SK-N-SH treated with all-trans-retinoic acid at 6 μM for 48 hours (cell line): ENCODE data around the gene MFSD8.

Experiments
- ATAC-seq: fragments of 200-7000 bp; cut with Tn5 transposase; 3 replicates; pipeline ENCODE4 v1.9.1; 2020; ENCODE audit warnings: mild to moderate bottlenecking, moderate library complexity
- BACH2 ChIP-seq: fragments of 250-450 bp; sonication (Bioruptor Pico); IDR thresholded peaks from 2 replicates; pipeline ENCODE4 v1.9.0; 2021; ENCODE audit warnings: mild to moderate bottlenecking, borderline replicate concordance
- GLIS3 ChIP-seq: fragments of 250-450 bp; sonication (Bioruptor Pico); IDR thresholded peaks from 2 replicates; pipeline ENCODE4 v1.5.0; 2020; ENCODE audit warnings: mild to moderate bottlenecking, moderate library complexity
- SNAI2 ChIP-seq: fragments of 250-450 bp; sonication (Bioruptor Pico); IDR thresholded peaks from 2 replicates; pipeline ENCODE4 v1.5.0; 2020; ENCODE audit warnings: mild to moderate bottlenecking, moderate library complexity
- ZFP3 ChIP-seq: fragments of 250-450 bp; sonication (Bioruptor Pico); IDR thresholded peaks from 2 replicates; pipeline ENCODE4 v1.5.0; 2020; ENCODE audit warnings: mild to moderate bottlenecking, moderate library complexity
- TF ChIP-seq, protein P1 (sequence below): fragments of 250-450 bp; sonication (Bioruptor Pico); IDR thresholded peaks from 2 replicates; pipeline ENCODE4 v1.8.0; 2020; ENCODE audit warnings: mild to moderate bottlenecking, moderate library complexity, borderline replicate concordance
- TF ChIP-seq, protein P2 (sequence below): fragments of 250-450 bp; sonication (Bioruptor Pico); IDR thresholded peaks from 2 replicates; pipeline ENCODE4 v1.8.0; 2021; ENCODE audit warnings: low read depth, mild to moderate bottlenecking, moderate library complexity, borderline replicate concordance
- TF ChIP-seq, protein P3 (sequence below): fragments of 250-450 bp; sonication (Bioruptor Pico); IDR thresholded peaks from 2 replicates; pipeline ENCODE4 v1.5.1; 2021; ENCODE audit warnings: mild to moderate bottlenecking, moderate library complexity
- TF ChIP-seq, protein P4 (sequence below): fragments of 250-450 bp; sonication (Bioruptor Pico); IDR thresholded peaks from 2 replicates; pipeline ENCODE4 v1.5.1; 2020; ENCODE audit warnings: low read depth, mild to moderate bottlenecking, moderate library complexity
- TF ChIP-seq, protein P5 (sequence below): fragments of 250-450 bp; sonication (Bioruptor Pico); IDR thresholded peaks from 2 replicates; pipeline ENCODE4 v1.5.0; 2020; ENCODE audit warnings: mild to moderate bottlenecking, moderate library complexity

MFSD8 gene

DNA sequence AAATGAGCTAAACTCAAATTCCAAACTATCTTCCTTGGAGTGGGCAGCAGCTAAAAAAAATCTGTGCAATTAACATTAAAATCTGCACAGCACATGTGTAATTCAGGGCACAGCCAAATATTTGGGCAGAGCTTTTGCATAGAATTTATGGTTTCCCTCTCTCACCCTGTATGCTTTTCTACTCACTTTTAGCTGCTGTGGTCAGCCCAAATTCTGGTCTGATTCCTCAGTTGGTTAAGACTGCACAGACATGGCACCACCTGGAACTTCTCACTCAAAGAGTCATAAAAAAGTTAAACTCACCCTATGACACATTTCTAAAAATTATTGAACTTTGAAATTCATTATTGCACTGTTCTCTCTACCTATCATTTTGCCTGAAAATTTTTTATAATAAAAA lies 89.2 kb downstream of the MFSD8 start (continued):
- TF ChIP-seq, protein P1, sequence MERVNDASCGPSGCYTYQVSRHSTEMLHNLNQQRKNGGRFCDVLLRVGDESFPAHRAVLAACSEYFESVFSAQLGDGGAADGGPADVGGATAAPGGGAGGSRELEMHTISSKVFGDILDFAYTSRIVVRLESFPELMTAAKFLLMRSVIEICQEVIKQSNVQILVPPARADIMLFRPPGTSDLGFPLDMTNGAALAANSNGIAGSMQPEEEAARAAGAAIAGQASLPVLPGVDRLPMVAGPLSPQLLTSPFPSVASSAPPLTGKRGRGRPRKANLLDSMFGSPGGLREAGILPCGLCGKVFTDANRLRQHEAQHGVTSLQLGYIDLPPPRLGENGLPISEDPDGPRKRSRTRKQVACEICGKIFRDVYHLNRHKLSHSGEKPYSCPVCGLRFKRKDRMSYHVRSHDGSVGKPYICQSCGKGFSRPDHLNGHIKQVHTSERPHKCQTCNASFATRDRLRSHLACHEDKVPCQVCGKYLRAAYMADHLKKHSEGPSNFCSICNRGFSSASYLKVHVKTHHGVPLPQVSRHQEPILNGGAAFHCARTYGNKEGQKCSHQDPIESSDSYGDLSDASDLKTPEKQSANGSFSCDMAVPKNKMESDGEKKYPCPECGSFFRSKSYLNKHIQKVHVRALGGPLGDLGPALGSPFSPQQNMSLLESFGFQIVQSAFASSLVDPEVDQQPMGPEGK (CRISPR knock-in tag): no peak
- TF ChIP-seq ZFP3 (CRISPR knock-in tag): no peak
- TF ChIP-seq, all 23 proteins: peak for 0

DNA sequence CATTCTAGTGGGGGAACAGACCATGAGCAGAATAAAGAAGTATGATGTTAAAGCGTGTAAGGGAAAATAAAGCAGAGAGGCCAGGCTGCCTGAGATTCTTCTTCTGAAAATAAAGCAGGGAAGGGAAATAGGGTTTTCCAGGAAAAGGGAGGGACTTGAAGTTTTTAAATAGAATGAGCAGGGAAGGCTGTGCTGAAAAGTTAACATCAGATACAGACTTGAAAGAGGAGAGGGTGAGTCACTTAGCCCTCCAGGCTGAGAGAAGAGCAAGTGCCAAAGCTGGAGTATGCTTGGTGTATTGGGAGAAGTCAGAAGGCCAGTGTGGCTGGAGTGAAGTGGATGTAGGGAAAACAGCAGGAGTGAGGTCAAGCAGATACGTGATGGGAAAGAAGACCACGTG lies 94.3 kb downstream of the MFSD8 start:
- TF ChIP-seq, protein P2, sequence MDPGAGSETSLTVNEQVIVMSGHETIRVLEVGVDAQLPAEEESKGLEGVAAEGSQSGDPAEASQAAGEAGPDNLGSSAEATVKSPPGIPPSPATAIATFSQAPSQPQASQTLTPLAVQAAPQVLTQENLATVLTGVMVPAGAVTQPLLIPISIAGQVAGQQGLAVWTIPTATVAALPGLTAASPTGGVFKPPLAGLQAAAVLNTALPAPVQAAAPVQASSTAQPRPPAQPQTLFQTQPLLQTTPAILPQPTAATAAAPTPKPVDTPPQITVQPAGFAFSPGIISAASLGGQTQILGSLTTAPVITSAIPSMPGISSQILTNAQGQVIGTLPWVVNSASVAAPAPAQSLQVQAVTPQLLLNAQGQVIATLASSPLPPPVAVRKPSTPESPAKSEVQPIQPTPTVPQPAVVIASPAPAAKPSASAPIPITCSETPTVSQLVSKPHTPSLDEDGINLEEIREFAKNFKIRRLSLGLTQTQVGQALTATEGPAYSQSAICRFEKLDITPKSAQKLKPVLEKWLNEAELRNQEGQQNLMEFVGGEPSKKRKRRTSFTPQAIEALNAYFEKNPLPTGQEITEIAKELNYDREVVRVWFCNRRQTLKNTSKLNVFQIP (CRISPR knock-in tag): no peak
- no peak for TF ChIP-seq BACH2 (CRISPR knock-in tag)
- TF ChIP-seq, protein P3, sequence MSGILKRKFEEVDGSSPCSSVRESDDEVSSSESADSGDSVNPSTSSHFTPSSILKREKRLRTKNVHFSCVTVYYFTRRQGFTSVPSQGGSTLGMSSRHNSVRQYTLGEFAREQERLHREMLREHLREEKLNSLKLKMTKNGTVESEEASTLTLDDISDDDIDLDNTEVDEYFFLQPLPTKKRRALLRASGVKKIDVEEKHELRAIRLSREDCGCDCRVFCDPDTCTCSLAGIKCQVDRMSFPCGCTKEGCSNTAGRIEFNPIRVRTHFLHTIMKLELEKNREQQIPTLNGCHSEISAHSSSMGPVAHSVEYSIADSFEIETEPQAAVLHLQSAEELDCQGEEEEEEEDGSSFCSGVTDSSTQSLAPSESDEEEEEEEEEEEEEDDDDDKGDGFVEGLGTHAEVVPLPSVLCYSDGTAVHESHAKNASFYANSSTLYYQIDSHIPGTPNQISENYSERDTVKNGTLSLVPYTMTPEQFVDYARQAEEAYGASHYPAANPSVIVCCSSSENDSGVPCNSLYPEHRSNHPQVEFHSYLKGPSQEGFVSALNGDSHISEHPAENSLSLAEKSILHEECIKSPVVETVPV (CRISPR knock-in tag): no peak
- ATAC-seq: peak; percentile 99

DNA sequence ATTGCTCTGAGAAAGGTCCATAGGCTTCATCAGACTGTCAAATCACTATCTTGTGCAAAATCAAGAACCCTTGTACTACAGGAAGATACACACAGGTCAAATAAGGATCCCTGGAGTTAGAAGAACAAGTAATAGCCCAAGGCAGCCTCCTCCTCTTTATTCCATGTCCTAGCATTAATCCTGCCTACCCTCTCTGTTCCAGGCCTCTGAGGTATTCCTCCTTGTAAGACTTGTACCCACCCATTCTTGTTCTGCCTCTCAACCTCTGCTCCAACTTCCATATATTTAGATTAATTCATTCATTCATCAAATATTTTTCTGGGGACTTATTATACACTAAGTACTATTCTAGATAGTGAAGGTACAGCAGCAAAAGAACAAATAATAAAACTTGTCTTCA lies 94.7 kb downstream of the MFSD8 start:
- TF ChIP-seq SNAI2 (CRISPR knock-in tag): no peak
- TF ChIP-seq GLIS3 (CRISPR knock-in tag): no peak
- TF ChIP-seq, protein P4, sequence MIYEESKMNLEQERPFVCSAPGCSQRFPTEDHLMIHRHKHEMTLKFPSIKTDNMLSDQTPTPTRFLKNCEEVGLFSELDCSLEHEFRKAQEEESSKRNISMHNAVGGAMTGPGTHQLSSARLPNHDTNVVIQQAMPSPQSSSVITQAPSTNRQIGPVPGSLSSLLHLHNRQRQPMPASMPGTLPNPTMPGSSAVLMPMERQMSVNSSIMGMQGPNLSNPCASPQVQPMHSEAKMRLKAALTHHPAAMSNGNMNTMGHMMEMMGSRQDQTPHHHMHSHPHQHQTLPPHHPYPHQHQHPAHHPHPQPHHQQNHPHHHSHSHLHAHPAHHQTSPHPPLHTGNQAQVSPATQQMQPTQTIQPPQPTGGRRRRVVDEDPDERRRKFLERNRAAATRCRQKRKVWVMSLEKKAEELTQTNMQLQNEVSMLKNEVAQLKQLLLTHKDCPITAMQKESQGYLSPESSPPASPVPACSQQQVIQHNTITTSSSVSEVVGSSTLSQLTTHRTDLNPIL: no peak
- no peak; the same call in 1 of the 3 replicates for ATAC-seq

DNA sequence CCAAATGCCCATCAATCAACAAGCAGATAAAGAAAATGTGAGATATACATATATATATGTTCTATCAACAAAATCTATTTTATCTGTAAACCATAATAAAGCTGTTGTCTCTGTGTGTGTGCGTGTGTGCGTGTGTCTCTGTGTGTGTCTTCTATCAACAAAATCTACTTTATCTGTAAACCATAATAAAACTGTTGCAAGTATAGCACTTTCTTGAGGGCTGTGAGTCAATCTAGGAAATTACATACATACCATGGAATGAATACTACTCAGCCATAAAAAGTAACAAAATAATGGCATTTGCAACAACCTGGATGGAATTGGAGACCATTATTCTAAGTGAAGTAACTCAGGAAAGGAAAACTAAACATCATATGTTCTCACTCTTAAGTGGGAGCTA lies 96.8 kb downstream of the MFSD8 start:
- TF ChIP-seq, protein P5, sequence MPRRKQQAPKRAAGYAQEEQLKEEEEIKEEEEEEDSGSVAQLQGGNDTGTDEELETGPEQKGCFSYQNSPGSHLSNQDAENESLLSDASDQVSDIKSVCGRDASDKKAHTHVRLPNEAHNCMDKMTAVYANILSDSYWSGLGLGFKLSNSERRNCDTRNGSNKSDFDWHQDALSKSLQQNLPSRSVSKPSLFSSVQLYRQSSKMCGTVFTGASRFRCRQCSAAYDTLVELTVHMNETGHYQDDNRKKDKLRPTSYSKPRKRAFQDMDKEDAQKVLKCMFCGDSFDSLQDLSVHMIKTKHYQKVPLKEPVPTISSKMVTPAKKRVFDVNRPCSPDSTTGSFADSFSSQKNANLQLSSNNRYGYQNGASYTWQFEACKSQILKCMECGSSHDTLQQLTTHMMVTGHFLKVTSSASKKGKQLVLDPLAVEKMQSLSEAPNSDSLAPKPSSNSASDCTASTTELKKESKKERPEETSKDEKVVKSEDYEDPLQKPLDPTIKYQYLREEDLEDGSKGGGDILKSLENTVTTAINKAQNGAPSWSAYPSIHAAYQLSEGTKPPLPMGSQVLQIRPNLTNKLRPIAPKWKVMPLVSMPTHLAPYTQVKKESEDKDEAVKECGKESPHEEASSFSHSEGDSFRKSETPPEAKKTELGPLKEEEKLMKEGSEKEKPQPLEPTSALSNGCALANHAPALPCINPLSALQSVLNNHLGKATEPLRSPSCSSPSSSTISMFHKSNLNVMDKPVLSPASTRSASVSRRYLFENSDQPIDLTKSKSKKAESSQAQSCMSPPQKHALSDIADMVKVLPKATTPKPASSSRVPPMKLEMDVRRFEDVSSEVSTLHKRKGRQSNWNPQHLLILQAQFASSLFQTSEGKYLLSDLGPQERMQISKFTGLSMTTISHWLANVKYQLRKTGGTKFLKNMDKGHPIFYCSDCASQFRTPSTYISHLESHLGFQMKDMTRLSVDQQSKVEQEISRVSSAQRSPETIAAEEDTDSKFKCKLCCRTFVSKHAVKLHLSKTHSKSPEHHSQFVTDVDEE (CRISPR knock-in tag): no peak
- TF ChIP-seq ZFP3 (CRISPR knock-in tag): no peak
- no peak for ATAC-seq
